Neural cell (in vitro differentiated cells): ENCODE data around the gene NCKAP5. TPM values are rescaled to one million over a fixed set of nuclear protein-coding genes. Genes with fewer than 3 reads are reported as not detected.

ENCODE experiments used
- H2AFZ ChIP-seq: fragments of 200-600, 300-800 bp; sonication (generic), shearing (Covaris generic); 2 replicates; pipeline ENCODE4 v1.6.0; 2014; ENCODE audit warnings: low read depth, mild to moderate bottlenecking, antibody characterized with exemption, low read length, moderate library complexity
- H3F3A ChIP-seq: fragments of 200-600 bp; shearing (Covaris generic); 2 replicates; pipeline ENCODE4 v1.6.1; 2016; ENCODE audit warnings: mild to moderate bottlenecking, moderate library complexity, mixed read lengths, antibody characterized with exemption, low read length; ENCODE audit not compliant: insufficient read depth, poor library complexity, severe bottlenecking
- H3K27ac ChIP-seq: fragments of 200-600, 300-800 bp; sonication (generic), shearing (Covaris generic); 2 replicates; pipeline ENCODE4 v1.5.1; 2014; ENCODE audit warnings: mild to moderate bottlenecking, low read length, moderate library complexity
- H3K27me3 ChIP-seq: fragments of 300-800, 200-600 bp; sonication (generic), shearing (Covaris generic); 2 replicates; pipeline ENCODE4 v1.6.0; 2014; ENCODE audit warnings: mild to moderate bottlenecking, low read depth, low read length, moderate library complexity; ENCODE audit not compliant: insufficient read depth
- H3K36me3 ChIP-seq: fragments of 300-800, 200-600 bp; sonication (generic), shearing (Covaris generic); 2 replicates; pipeline ENCODE4 v1.5.1; 2014; ENCODE audit warnings: mild to moderate bottlenecking, antibody characterized with exemption, low read length, moderate library complexity; ENCODE audit not compliant: insufficient read depth
- H3K4me2 ChIP-seq: fragments of 300-800, 200-600 bp; sonication (generic), shearing (Covaris generic); 2 replicates; pipeline ENCODE4 v1.6.0; 2014; ENCODE audit warnings: mild to moderate bottlenecking, low read length
- H3K4me3 ChIP-seq: fragments of 300-800, 200-600 bp; sonication (generic), shearing (Covaris generic); 2 replicates; pipeline ENCODE4 v1.5.1; 2014; ENCODE audit warnings: mild to moderate bottlenecking, low read length, moderate library complexity
- H3K79me2 ChIP-seq: fragments of 200-600 bp; shearing (Covaris generic); replicated peaks from 2 replicates; pipeline ENCODE4 v1.6.0; 2014; ENCODE audit warnings: mild to moderate bottlenecking, low read length, moderate library complexity; ENCODE audit not compliant: insufficient read depth
- H3K9ac ChIP-seq: fragments of 300-800, 200-600 bp; sonication (generic), shearing (Covaris generic); 2 replicates; pipeline ENCODE4 v1.6.1; 2016; ENCODE audit warnings: mild to moderate bottlenecking, low read length, mixed read lengths
- H3K9me2 ChIP-seq: fragments of 200-600 bp; shearing (Covaris generic); 2 replicates; pipeline ENCODE4 v1.6.1; 2016; ENCODE audit warnings: mild to moderate bottlenecking, low read length, mixed read lengths; ENCODE audit not compliant: insufficient read depth
- H3K9me3 ChIP-seq: fragments of 200-600, 300-800 bp; sonication (generic), shearing (Covaris generic); 2 replicates; pipeline ENCODE4 v1.6.1; 2016; ENCODE audit warnings: mild to moderate bottlenecking, mixed run types, low read length, moderate library complexity, mixed read lengths
- H4K20me1 ChIP-seq: fragments of 200-600 bp; shearing (Covaris generic); 2 replicates; pipeline ENCODE4 v1.6.1; 2016; ENCODE audit warnings: mild to moderate bottlenecking, mixed run types; ENCODE audit not compliant: insufficient read depth
- EP300 ChIP-seq: fragments of 450-650 bp; conservative IDR thresholded peaks from 2 replicates; pipeline ENCODE4 v1.6.1; 2014; ENCODE audit warnings: antibody characterized with exemption, mild to moderate bottlenecking, moderate library complexity; ENCODE audit not compliant: poor library complexity, severe bottlenecking
- EZH2 ChIP-seq: fragments of 200-600, 300-800 bp; shearing (Covaris generic), sonication (generic); IDR thresholded peaks from 2 replicates; pipeline ENCODE4 v1.6.1; 2014; ENCODE audit warnings: antibody characterized with exemption, low read length, borderline replicate concordance, mild to moderate bottlenecking; ENCODE audit not compliant: insufficient read depth, poor library complexity, severe bottlenecking
- MXI1 ChIP-seq: fragments of 450-650 bp; conservative IDR thresholded peaks from 2 replicates; pipeline ENCODE4 v1.6.1; 2014; ENCODE audit warnings: antibody characterized with exemption, mild to moderate bottlenecking; ENCODE audit not compliant: poor library complexity, severe bottlenecking
- POLR2AphosphoS5 ChIP-seq: IDR thresholded peaks from 2 replicates; pipeline ENCODE4 v1.6.1; 2012
- RAD21 ChIP-seq: fragments of 450-650 bp; conservative IDR thresholded peaks from 2 replicates; pipeline ENCODE4 v1.6.1; 2014; ENCODE audit warnings: antibody characterized with exemption, mild to moderate bottlenecking, moderate library complexity
- SMC3 ChIP-seq: fragments of 450-650 bp; conservative IDR thresholded peaks from 2 replicates; pipeline ENCODE4 v1.6.1; 2014; ENCODE audit warnings: antibody characterized with exemption, mild to moderate bottlenecking, moderate library complexity; ENCODE audit not compliant: poor library complexity
- TAF1 ChIP-seq: IDR thresholded peaks from 2 replicates; pipeline ENCODE4 v1.6.1; 2012; ENCODE audit warnings: low read depth
- polyA plus RNA-seq: library from polyadenylated mRNA; depleted of rRNA; stranded (reverse); fragments of >200 nt; gene quantifications from 2 replicates; pipeline ENCODE4 v1.2.3, GENCODE V29; 2014
- TF ChIP-seq, protein P1 (sequence below): IDR thresholded peaks from 2 replicates; pipeline ENCODE4 v1.6.1; 2012; ENCODE audit warnings: borderline replicate concordance
- TF ChIP-seq, protein P2 (sequence below): fragments of 450-650 bp; IDR thresholded peaks from 2 replicates; pipeline ENCODE4 v1.5.1; 2014; ENCODE audit warnings: antibody characterized with exemption, mild to moderate bottlenecking, moderate library complexity; ENCODE audit not compliant: poor library complexity, severe bottlenecking

The NCKAP5 gene
- polyA plus RNA-seq, 1 donor from 2014 or later, result 2.4 TPM

DNA sequence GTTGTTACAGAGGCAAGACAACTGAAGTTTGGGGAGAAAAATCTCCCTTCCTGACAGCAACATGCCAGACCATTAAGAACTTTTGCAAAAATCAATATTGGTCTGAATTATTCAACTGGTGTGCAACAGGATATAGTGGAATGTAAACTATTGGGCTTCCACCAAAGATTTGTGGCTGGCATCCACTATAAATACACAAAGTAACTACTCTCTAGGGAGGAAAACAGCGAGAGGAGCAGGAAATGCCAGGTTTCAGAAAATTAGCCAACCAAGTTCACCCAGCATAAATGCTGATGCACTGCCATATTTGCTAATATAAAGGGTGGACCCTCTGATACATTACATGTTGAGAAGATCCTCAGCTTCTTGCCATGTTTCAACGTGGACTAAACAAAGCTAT lies 630.6 kb downstream of the NCKAP5 start:
- no peaks in the 10 kb centered on the region for H3F3A ChIP-seq

DNA sequence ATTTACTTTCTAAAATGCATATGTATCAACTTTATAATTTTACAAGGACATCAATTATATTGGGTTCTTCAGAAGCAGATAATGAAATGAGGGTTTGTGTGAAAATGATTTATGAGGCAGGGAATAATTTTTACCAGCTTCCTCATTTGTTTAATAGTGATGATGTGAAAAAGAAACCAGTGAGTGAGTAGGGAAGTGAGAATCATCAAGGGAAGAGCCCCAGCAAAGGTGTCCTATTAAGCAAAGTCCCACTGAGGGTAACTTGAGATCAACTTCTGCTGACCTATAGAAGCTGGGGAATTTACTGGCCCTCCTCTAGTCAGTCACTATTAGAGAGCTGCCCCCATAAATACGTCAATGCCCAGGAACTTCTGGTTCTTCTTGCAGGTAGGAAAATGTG lies 631.5 kb downstream of the NCKAP5 start:
- H4K20me1 ChIP-seq, result no peaks in the 10 kb centered on the region
- no peak overlapping the region for H3K27ac ChIP-seq
- no peak overlapping the region for H3K4me3 ChIP-seq
- H2AFZ ChIP-seq, result no peak overlapping the region
- no peak overlapping the region for H3K9ac ChIP-seq
- H3K9me2 ChIP-seq, result no peaks in the 10 kb centered on the region
- H3K27me3 ChIP-seq, result no peaks in the 10 kb centered on the region
- no peaks in the 10 kb centered on the region for H3F3A ChIP-seq
- no peak overlapping the region for H3K4me2 ChIP-seq
- no peaks in the 10 kb centered on the region for H3K9me3 ChIP-seq
- no peaks in the 10 kb centered on the region for H3K36me3 ChIP-seq
- H3K79me2 ChIP-seq, result no peaks in the 10 kb centered on the region
- no peak for TF ChIP-seq SMC3
- TF ChIP-seq EZH2, result no peak
- TF ChIP-seq POLR2AphosphoS5, result no peak
- TF ChIP-seq, protein P1, sequence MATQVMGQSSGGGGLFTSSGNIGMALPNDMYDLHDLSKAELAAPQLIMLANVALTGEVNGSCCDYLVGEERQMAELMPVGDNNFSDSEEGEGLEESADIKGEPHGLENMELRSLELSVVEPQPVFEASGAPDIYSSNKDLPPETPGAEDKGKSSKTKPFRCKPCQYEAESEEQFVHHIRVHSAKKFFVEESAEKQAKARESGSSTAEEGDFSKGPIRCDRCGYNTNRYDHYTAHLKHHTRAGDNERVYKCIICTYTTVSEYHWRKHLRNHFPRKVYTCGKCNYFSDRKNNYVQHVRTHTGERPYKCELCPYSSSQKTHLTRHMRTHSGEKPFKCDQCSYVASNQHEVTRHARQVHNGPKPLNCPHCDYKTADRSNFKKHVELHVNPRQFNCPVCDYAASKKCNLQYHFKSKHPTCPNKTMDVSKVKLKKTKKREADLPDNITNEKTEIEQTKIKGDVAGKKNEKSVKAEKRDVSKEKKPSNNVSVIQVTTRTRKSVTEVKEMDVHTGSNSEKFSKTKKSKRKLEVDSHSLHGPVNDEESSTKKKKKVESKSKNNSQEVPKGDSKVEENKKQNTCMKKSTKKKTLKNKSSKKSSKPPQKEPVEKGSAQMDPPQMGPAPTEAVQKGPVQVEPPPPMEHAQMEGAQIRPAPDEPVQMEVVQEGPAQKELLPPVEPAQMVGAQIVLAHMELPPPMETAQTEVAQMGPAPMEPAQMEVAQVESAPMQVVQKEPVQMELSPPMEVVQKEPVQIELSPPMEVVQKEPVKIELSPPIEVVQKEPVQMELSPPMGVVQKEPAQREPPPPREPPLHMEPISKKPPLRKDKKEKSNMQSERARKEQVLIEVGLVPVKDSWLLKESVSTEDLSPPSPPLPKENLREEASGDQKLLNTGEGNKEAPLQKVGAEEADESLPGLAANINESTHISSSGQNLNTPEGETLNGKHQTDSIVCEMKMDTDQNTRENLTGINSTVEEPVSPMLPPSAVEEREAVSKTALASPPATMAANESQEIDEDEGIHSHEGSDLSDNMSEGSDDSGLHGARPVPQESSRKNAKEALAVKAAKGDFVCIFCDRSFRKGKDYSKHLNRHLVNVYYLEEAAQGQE, result no peak
- TF ChIP-seq RAD21, result no peak
- no peak for TF ChIP-seq MXI1
- TF ChIP-seq, protein P2, sequence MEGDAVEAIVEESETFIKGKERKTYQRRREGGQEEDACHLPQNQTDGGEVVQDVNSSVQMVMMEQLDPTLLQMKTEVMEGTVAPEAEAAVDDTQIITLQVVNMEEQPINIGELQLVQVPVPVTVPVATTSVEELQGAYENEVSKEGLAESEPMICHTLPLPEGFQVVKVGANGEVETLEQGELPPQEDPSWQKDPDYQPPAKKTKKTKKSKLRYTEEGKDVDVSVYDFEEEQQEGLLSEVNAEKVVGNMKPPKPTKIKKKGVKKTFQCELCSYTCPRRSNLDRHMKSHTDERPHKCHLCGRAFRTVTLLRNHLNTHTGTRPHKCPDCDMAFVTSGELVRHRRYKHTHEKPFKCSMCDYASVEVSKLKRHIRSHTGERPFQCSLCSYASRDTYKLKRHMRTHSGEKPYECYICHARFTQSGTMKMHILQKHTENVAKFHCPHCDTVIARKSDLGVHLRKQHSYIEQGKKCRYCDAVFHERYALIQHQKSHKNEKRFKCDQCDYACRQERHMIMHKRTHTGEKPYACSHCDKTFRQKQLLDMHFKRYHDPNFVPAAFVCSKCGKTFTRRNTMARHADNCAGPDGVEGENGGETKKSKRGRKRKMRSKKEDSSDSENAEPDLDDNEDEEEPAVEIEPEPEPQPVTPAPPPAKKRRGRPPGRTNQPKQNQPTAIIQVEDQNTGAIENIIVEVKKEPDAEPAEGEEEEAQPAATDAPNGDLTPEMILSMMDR, result no peak
- TF ChIP-seq EP300, result no peak
- no peak for TF ChIP-seq TAF1

More for the DNA sequence above, 630.6 kb downstream of the NCKAP5 start:
- Histone ChIP-seq H3K9ac (no peak overlapping the region), H3K27ac (no peak overlapping the region), H3K27me3 (no peaks in the 10 kb centered on the region), H3K9me2 (no peaks in the 10 kb centered on the region), H3K4me3 (no peak overlapping the region), H3K4me2 (no peak overlapping the region), H4K20me1 (no peaks in the 10 kb centered on the region), H3K36me3 (no peaks in the 10 kb centered on the region), H3K79me2 (no peaks in the 10 kb centered on the region), H2AFZ (no peak overlapping the region), H3K9me3 (no peaks in the 10 kb centered on the region)
- no peak for TF ChIP-seq SMC3
- TF ChIP-seq TAF1, result no peak
- TF ChIP-seq, protein P1, result no peak
- TF ChIP-seq EZH2, result no peak
- TF ChIP-seq RAD21, result no peak
- TF ChIP-seq MXI1, result no peak
- TF ChIP-seq POLR2AphosphoS5, result no peak
- no peak for TF ChIP-seq EP300
- TF ChIP-seq, protein P2, result no peak
